Esophagus squamous epithelium (tissue), 4 donors: Measurements from ENCODE around the gene TF.

Experiments
- CTCF ChIP-seq, 6 experiments: fragments of 450-650 bp in 4 of 6; fragments of 200-600 bp in 2 of 6; sonication (generic) in 2 of 6; IDR thresholded peaks; one replicate each; pipeline ENCODE4 v1.5.1; 2016 to 2019; ENCODE audit warnings: antibody characterized with exemption in 6 of 6, mild to moderate bottlenecking in 4 of 6, moderate library complexity in 4 of 6
- POLR2A ChIP-seq, 4 donors: fragments of 450-650 bp; IDR thresholded peaks; one replicate each; pipeline ENCODE4 v1.6.1; 2017; ENCODE audit warnings: antibody characterized with exemption in 4 of 4, mild to moderate bottlenecking in 4 of 4, moderate library complexity in 3 of 4

DNA sequence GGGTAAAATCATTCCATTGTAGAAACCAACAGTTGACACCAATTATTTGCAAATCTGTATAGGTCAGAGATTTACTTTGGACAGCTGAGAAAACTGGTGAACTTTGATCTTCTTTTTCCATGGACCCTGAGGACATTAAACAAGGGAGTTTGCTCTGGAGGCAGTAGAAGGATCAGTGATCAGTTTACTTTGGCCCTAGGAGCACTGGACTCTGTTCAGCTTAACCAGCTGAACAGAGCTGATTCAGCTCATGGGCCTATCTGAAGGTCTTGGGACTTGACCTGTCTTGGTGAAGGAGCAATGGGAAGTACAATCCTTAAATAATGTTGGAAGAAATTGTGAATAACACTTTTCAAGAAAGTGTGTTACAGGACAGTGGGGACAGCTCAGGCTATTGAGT, 15.2 kb upstream of the TF start:
- TF ChIP-seq POLR2A (IDR thresholded peaks at IDR 0.05) (no peak), CTCF (IDR thresholded peaks at IDR 0.05) (no peak)
